Panc1 (cell line): ENCODE results near the gene LIN7C. TPM values are rescaled to one million over a fixed set of nuclear protein-coding genes. Genes with fewer than 3 reads are reported as not detected.
A peak's percentile ranks its signal among the peaks of the same experiment; 100 is the strongest.

ENCODE experiments used
- ATAC-seq: fragments of 200-7000 bp; cut with Tn5 transposase; 2 replicates; pipeline ENCODE4 v1.9.1; 2020; ENCODE audit warnings: mild to moderate bottlenecking, moderate library complexity
- BruUV-seq: library from RNA; stranded (reverse); fragments of 400-500 nt; replicated peaks from 2 replicates; lab custom pipeline; 2021; lab: Mats Ljungman, UMichigan
- CTCF ChIA-PET: fragments of 300-600 bp; sonication (Branson Sonifier 250); formaldehyde crosslinking; loops from one replicate; lab custom pipeline; 2022; ENCODE audit warnings: antibody characterized with exemption; lab: Charles Lee
- POLR2A ChIA-PET: fragments of 300-600 bp; sonication (Branson Sonifier 250); formaldehyde crosslinking; loops from one replicate; lab custom pipeline; 2022; ENCODE audit warnings: antibody characterized with exemption; lab: Charles Lee
- DNase-seq: peaks from one replicate; pipeline ENCODE4 v3.0.0-alpha.2; 2010; ENCODE audit warnings: low read depth, low spot score
- H3K27ac ChIP-seq: 2 replicates; pipeline ENCODE4 v1.5.1; 2011; ENCODE audit warnings: mild to moderate bottlenecking, low read length, inconsistent platforms
- H3K27me3 ChIP-seq: fragments of 200-500 bp; sonication (Bioruptor generic); 2 replicates; pipeline ENCODE4 v1.6.0; 2014; ENCODE audit warnings: low read length, inconsistent platforms; ENCODE audit not compliant: control insufficient read depth, insufficient read depth
- H3K36me3 ChIP-seq: fragments of 200-500 bp; sonication (Bioruptor generic); 2 replicates; pipeline ENCODE4 v1.5.1; 2014; ENCODE audit warnings: inconsistent platforms, mild to moderate bottlenecking, low read length, moderate library complexity; ENCODE audit not compliant: control insufficient read depth, insufficient read depth
- H3K4me1 ChIP-seq: 2 replicates; pipeline ENCODE4 v1.5.1; 2011; ENCODE audit warnings: inconsistent platforms, mild to moderate bottlenecking, low read length, moderate library complexity; ENCODE audit not compliant: control insufficient read depth, insufficient read depth
- H3K4me3 ChIP-seq, 2 experiments: 2 replicates each; pipeline ENCODE4 v1.5.1; 2011 to 2012; ENCODE audit warnings: low read depth in 2 of 2, low read length in 2 of 2, mild to moderate bottlenecking in 2 of 2, inconsistent platforms in 1 of 2, moderate library complexity in 1 of 2
- H3K9me3 ChIP-seq: fragments of 200-500 bp; sonication (Bioruptor generic); 2 replicates; pipeline ENCODE4 v1.5.1; 2014; ENCODE audit warnings: low read depth, mild to moderate bottlenecking, inconsistent platforms, low read length, moderate library complexity; ENCODE audit not compliant: control insufficient read depth, insufficient read depth
- CTCF ChIP-seq: fragments of 450-650 bp; IDR thresholded peaks from 2 replicates; pipeline ENCODE4 v1.5.1; 2017; ENCODE audit warnings: mild to moderate bottlenecking
- POLR2AphosphoS5 ChIP-seq: IDR thresholded peaks from 2 replicates; pipeline ENCODE4 v1.6.1; 2012; ENCODE audit warnings: mild to moderate bottlenecking, low read depth, low read length, moderate library complexity
- REST ChIP-seq, 2 experiments: IDR thresholded peaks; 2 replicates each; pipeline ENCODE4 v1.6.1; 2011 to 2012; ENCODE audit warnings: low read depth in 2 of 2, control low read depth in 1 of 2, low read length in 1 of 2, mild to moderate bottlenecking in 1 of 2, moderate library complexity in 1 of 2; ENCODE audit not compliant: insufficient read depth in 1 of 2
- SIN3A ChIP-seq: IDR thresholded peaks from 2 replicates; pipeline ENCODE4 v1.6.1; 2012; ENCODE audit warnings: low read depth, mild to moderate bottlenecking, low read length, moderate library complexity, borderline replicate concordance; ENCODE audit not compliant: insufficient read depth
- TCF7L2 ChIP-seq: IDR thresholded peaks from 2 replicates; pipeline ENCODE4 v1.6.1; 2011; ENCODE audit warnings: mild to moderate bottlenecking, low read depth, low read length, inconsistent platforms
- in situ Hi-C: cut with HindIII; loops from 2 replicates; pipeline ENCODE4 v1.10.0; 2016; ENCODE audit warnings: low sequenced_read_pairs, low pct_unique_long_range_greater_than_20kb
- intact Hi-C: fragments of 100-400 bp; cut with micrococcal nuclease; formaldehyde crosslinking; loops from one replicate; pipeline ENCODE4 v1.10.0; 2022; ENCODE audit not compliant: unreplicated experiment
- total RNA-seq: library from RNA; stranded (reverse); gene quantifications from one replicate; pipeline ENCODE4 v1.2.1, GENCODE V29; 2021; ENCODE audit not compliant: unreplicated experiment

LIN7C gene
- total RNA-seq, 1 experiment from 2014 or later, result 44.2 TPM

DNA sequence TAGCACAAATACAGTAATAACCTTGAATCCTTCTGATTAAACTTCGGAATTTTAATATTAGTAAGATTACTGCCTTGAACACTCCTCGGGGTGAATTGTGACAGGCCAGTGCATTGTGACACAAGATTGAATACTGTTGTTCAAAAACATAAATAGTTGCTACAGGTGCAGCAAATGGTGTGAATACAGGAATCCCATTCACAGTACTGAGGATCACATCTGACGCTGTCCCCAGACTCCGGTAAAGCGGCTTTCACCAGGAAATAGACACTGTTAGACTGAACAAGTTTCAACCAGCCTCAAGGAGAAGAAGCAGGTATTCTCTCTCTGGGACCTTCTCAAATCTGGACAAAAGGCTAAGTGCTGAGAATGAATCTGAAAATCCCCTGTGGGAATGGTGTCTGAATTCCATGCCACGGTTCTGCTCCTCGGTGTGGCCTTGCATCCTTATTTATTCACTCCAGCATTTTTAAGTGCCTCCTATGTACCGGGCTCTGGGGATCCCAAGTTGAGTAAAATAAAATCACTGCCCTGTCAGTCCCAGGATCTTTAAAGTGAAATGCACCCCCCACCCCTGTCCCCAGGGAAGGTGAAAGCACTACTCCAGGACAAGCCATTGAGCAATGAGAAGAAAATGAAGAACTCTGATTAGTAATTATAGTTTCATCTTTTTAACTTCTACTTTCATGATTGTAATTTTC, 37.4 kb downstream of the LIN7C start:
- no peaks in the 10 kb centered on the region for H3K27me3 ChIP-seq
- no peaks in the 10 kb centered on the region for H3K9me3 ChIP-seq
- TF ChIP-seq CTCF (no peak), TCF7L2 (no peak), SIN3A (no peak; the same call in 1 of the 2 replicates), REST (IDR thresholded peaks at IDR 0.05; ENCODE audit: insufficient read depth in 1 of 2, low read depth in 2 of 2, low read length in 1 of 2) (no peak), POLR2AphosphoS5 (no peak)
- peak overlapping the region; percentile 79 for H3K27ac ChIP-seq
- in situ Hi-C loops, result no loop called here
- no peaks in the 10 kb centered on the region for H3K36me3 ChIP-seq
- CTCF ChIA-PET, result no interaction called here
- H3K4me1 ChIP-seq, result peaks cover 44% of the 10 kb centered on the region
- no TSS peak for BruUV-seq
- ATAC-seq (no peak), DNase-seq (no peak)
- peak overlapping the region; percentile 67 to 71 for H3K4me3 ChIP-seq
- intact Hi-C loops, result no loop called here
- POLR2A ChIA-PET, result interaction anchor here (0.6 to 0.7 kb wide), 3 partner anchors 17 to 85 kb away, joined by 3 to 5 read pairs (median 5); no protein-coding TSS in a partner anchor

DNA sequence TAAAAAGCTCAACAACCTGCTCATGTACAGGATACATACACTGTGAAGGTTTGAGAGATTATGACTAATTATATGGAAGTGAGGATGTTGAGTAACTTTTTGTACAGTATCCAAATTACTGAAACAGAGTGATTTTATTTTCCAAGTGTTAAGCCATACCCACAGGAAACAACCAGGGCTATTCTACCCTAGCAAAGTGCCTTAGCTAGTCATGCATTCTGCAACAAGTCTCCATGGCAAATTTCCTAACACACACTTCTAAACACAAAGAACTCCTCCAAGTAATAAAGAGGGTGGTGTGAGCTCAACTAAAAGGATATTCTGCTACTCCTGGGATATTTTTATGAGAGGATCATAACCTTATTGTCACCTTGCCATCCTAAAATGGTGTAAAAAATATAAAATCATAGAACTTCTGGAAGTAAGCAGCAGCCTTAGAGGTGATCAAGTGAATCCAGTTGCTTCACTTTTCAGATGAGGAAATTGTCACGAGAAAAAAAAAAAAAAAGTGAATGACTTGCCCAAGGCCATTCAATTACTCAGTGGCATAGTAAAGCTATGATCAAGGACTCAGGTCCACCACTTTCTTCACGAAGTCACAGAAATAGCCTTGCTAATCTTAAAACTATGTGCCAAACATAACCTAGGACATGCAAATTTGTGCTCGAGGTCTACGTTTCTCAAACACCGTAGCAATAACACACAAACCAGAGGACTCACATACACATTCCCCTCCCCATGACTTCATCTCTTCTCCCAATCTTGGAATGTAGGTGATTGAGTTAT, 38.2 kb downstream of the LIN7C start:
- Histone ChIP-seq H3K9me3 (no peaks in the 10 kb centered on the region), H3K36me3 (no peaks in the 10 kb centered on the region), H3K4me1 (peaks cover 47% of the 10 kb centered on the region), H3K27me3 (no peaks in the 10 kb centered on the region), H3K4me3 (peak overlapping the region; percentile 67 to 71), H3K27ac (peak overlapping the region; percentile 79)
- ChIA-PET POLR2A (interaction anchor here (0.6 to 0.7 kb wide), 4 partner anchors 9 to 84 kb away, joined by 3 to 7 read pairs (median 5); no protein-coding TSS in a partner anchor), CTCF (interaction anchor here (0.7 kb wide), 1 partner anchor 83 kb away, joined by 6 read pairs; no protein-coding TSS in a partner anchor)
- no peak for TF ChIP-seq CTCF
- TF ChIP-seq POLR2AphosphoS5, result peak; percentile 16; the same call in 1 of the 2 replicates
- no peak for ATAC-seq
- in situ Hi-C loops (no loop called here), intact Hi-C loops (no loop called here)
- BruUV-seq, result no TSS peak
- no peak for DNase-seq
